H9 (cell line): ENCODE results near the gene ZSCAN22. TPM values are rescaled to one million over a fixed set of nuclear protein-coding genes. Genes with fewer than 3 reads are reported as not detected.

ENCODE experiments used
- DNase-seq: peaks from one replicate; pipeline ENCODE4 v3.0.0-alpha.2; 2017
- H2AFZ ChIP-seq: one replicate; pipeline ENCODE4 v1.6.1; 2013; ENCODE audit warnings: mild to moderate bottlenecking, low read length, control low read depth, moderate library complexity
- H2AK5ac ChIP-seq: 2 replicates; pipeline ENCODE4 v1.6.1; 2013; ENCODE audit warnings: low read length, control low read depth, mixed read lengths; ENCODE audit not compliant: insufficient read length
- H2BK120ac ChIP-seq: one replicate; pipeline ENCODE4 v1.6.1; 2013; ENCODE audit warnings: low read depth, mild to moderate bottlenecking, low read length, control low read depth, inconsistent platforms; ENCODE audit not compliant: poor library complexity, severe bottlenecking
- H2BK12ac ChIP-seq: 2 replicates; pipeline ENCODE4 v1.6.1; 2013; ENCODE audit warnings: low read length, control low read depth, mixed read lengths, low read depth; ENCODE audit not compliant: insufficient read length
- H2BK15ac ChIP-seq: 2 replicates; pipeline ENCODE4 v1.6.1; 2013; ENCODE audit warnings: low read depth, low read length, control low read depth
- H2BK20ac ChIP-seq: one replicate; pipeline ENCODE4 v1.6.1; 2013; ENCODE audit warnings: low read depth, mild to moderate bottlenecking, low read length, control low read depth, inconsistent platforms; ENCODE audit not compliant: poor library complexity, severe bottlenecking
- H2BK5ac ChIP-seq: 2 replicates; pipeline ENCODE4 v1.6.1; 2013; ENCODE audit warnings: low read length, control low read depth, mixed read lengths; ENCODE audit not compliant: insufficient read length
- H3K14ac ChIP-seq: 2 replicates; pipeline ENCODE4 v1.6.1; 2013; ENCODE audit warnings: low read length, control low read depth; ENCODE audit not compliant: insufficient read depth
- H3K18ac ChIP-seq: 2 replicates; pipeline ENCODE4 v1.6.1; 2013; ENCODE audit warnings: low read depth, mild to moderate bottlenecking, mixed read lengths, low read length, control low read depth; ENCODE audit not compliant: insufficient read length
- H3K23ac ChIP-seq: 2 replicates; pipeline ENCODE4 v1.6.1; 2013; ENCODE audit warnings: low read length, control low read depth, mixed read lengths, low read depth; ENCODE audit not compliant: insufficient read length
- H3K23me2 ChIP-seq: 2 replicates; pipeline ENCODE4 v1.6.1; 2013; ENCODE audit warnings: low read depth, mild to moderate bottlenecking, mixed read lengths, low read length, control low read depth; ENCODE audit not compliant: insufficient read length, poor library complexity, severe bottlenecking
- H3K27ac ChIP-seq: 2 replicates; pipeline ENCODE4 v1.5.1; 2013; ENCODE audit warnings: low read length, control low read depth, mixed read lengths, low read depth; ENCODE audit not compliant: insufficient read length
- H3K27me3 ChIP-seq: 2 replicates; pipeline ENCODE4 v1.6.1; 2013; ENCODE audit warnings: low read length, control low read depth, inconsistent platforms; ENCODE audit not compliant: insufficient read depth
- H3K4ac ChIP-seq: 2 replicates; pipeline ENCODE4 v1.6.1; 2013; ENCODE audit warnings: low read depth, mild to moderate bottlenecking, control low read depth, inconsistent platforms, low read length, moderate library complexity
- H3K4me1 ChIP-seq: 2 replicates; pipeline ENCODE4 v1.6.1; 2013; ENCODE audit warnings: low read length, control low read depth, inconsistent platforms; ENCODE audit not compliant: insufficient read depth
- H3K4me2 ChIP-seq: 2 replicates; pipeline ENCODE4 v1.6.1; 2013; ENCODE audit warnings: low read length, control low read depth, mixed read lengths; ENCODE audit not compliant: insufficient read length, insufficient read depth
- H3K56ac ChIP-seq: 2 replicates; pipeline ENCODE4 v1.6.1; 2013; ENCODE audit warnings: low read depth, mild to moderate bottlenecking, mixed read lengths, low read length, control low read depth; ENCODE audit not compliant: insufficient read length
- H3K79me1 ChIP-seq: 2 replicates; pipeline ENCODE4 v1.6.1; 2013; ENCODE audit warnings: low read depth, mild to moderate bottlenecking, moderate library complexity, low read length, control low read depth, inconsistent platforms; ENCODE audit not compliant: insufficient read depth, poor library complexity, severe bottlenecking
- H3K79me2 ChIP-seq: 2 replicates; pipeline ENCODE4 v1.6.1; 2013; ENCODE audit warnings: low read length, control low read depth, inconsistent platforms; ENCODE audit not compliant: insufficient read depth
- H3K9ac ChIP-seq: 2 replicates; pipeline ENCODE4 v1.6.1; 2013; ENCODE audit warnings: low read length, control low read depth, mixed read lengths; ENCODE audit not compliant: insufficient read length; ENCODE audit errors: extremely low read depth
- H3K9me3 ChIP-seq: one replicate; pipeline ENCODE4 v1.6.1; 2013; ENCODE audit warnings: low read depth, low read length, inconsistent platforms; ENCODE audit not compliant: control insufficient read depth
- H3T11ph ChIP-seq: one replicate; pipeline ENCODE4 v1.6.1; 2013; ENCODE audit warnings: mild to moderate bottlenecking, low read length, control low read depth, inconsistent platforms
- H4K20me1 ChIP-seq: one replicate; pipeline ENCODE4 v1.6.1; 2013; ENCODE audit not compliant: control insufficient read depth, insufficient read length, insufficient read depth
- H4K5ac ChIP-seq: 2 replicates; pipeline ENCODE4 v1.6.1; 2013; ENCODE audit warnings: low read depth, mild to moderate bottlenecking, mixed read lengths, low read length, control low read depth; ENCODE audit not compliant: insufficient read length
- H4K8ac ChIP-seq: replicated peaks from 2 replicates; pipeline ENCODE4 v1.6.1; 2013; ENCODE audit warnings: low read length, control low read depth, mixed read lengths, low read depth; ENCODE audit not compliant: insufficient read length
- H4K91ac ChIP-seq: 2 replicates; pipeline ENCODE4 v1.6.1; 2013; ENCODE audit warnings: low read depth, mild to moderate bottlenecking, moderate library complexity, mixed read lengths, low read length, control low read depth; ENCODE audit not compliant: insufficient read length
- H3K27ac Mint-ChIP-seq, 3 experiments: 2 replicates in 2 of 3; 3 replicates in 1 of 3; pipeline ENCODE4 v1.8.0; 2020 to 2021; ENCODE audit warnings: mixed read lengths in 3 of 3, mild to moderate bottlenecking in 1 of 3, moderate library complexity in 1 of 3
- H3K27me3 Mint-ChIP-seq: 2 replicates; pipeline ENCODE4 v1.8.0; 2021; ENCODE audit warnings: low read depth, mild to moderate bottlenecking, moderate library complexity, mixed read lengths
- H3K36me3 Mint-ChIP-seq, 3 experiments: 2 replicates in 2 of 3; 3 replicates in 1 of 3; pipeline ENCODE4 v1.8.0; 2020 to 2021; ENCODE audit warnings: low read depth in 3 of 3, mixed read lengths in 3 of 3; ENCODE audit not compliant: insufficient read depth in 1 of 3
- H3K4me1 Mint-ChIP-seq, 2 experiments: 2 replicates each; pipeline ENCODE4 v1.8.0; 2020; ENCODE audit warnings: mixed read lengths in 2 of 2
- H3K4me3 Mint-ChIP-seq, 2 experiments: 2 replicates in 1 of 2; 3 replicates in 1 of 2; pipeline ENCODE4 v1.8.0; 2020 to 2021; ENCODE audit warnings: mild to moderate bottlenecking in 2 of 2, mixed read lengths in 2 of 2, moderate library complexity in 1 of 2
- H3K9me3 Mint-ChIP-seq, 2 experiments: 2 replicates in 1 of 2; 3 replicates in 1 of 2; pipeline ENCODE4 v1.8.0; 2020; ENCODE audit warnings: mild to moderate bottlenecking in 2 of 2, mixed read lengths in 2 of 2, moderate library complexity in 1 of 2
- CTCF ChIP-seq: fragments of 200-600 bp; sonication (generic); conservative IDR thresholded peaks from 3 replicates; pipeline ENCODE4 v1.8.0; 2021; ENCODE audit warnings: antibody characterized with exemption, mild to moderate bottlenecking
- WGBS: extraction: QIAGEN DNeasy Blood & Tissue Kit; methylation state at CpG from one replicate; pipeline ENCODE4 v1.1.7; 2013; ENCODE audit warnings: missing lambda C conversion rate, low lambda C conversion rate, mixed read lengths; ENCODE audit not compliant: insufficient read length; ENCODE audit errors: extremely low coverage; 5-methylcytosine and 5-hydroxymethylcytosine counted together
- total RNA-seq: library from RNA; stranded (reverse); gene quantifications from 2 replicates; pipeline ENCODE4 v1.2.1, GENCODE V29; 2021

Gene ZSCAN22
- total RNA-seq, 1 experiment from 2014 or later, result 4.8 TPM

GRCh38 chr19:58328999-58329398, 2.2 kb downstream of the ZSCAN22 start:
- Histone ChIP-seq H3K4me2 (no peak overlapping the region), H3K56ac (no peak overlapping the region), H4K91ac (no peak overlapping the region), H3K79me1 (no peaks in the 10 kb centered on the region), H3K9me3 (no peaks in the 10 kb centered on the region), H2BK120ac (no peak overlapping the region), H2BK20ac (no peak overlapping the region), H4K8ac (no peak overlapping the region), H3K4ac (no peak overlapping the region), H3K18ac (no peak overlapping the region), H3K14ac (no peak overlapping the region), H2BK15ac (no peak overlapping the region), H2AK5ac (no peak overlapping the region), H2BK12ac (no peak overlapping the region), H3K23ac (no peak overlapping the region), H4K5ac (no peak overlapping the region), H4K20me1 (peaks cover 5% of the 10 kb centered on the region), H3K79me2 (no peaks in the 10 kb centered on the region), H2BK5ac (no peak overlapping the region), H3T11ph (no peak overlapping the region), H3K9ac (no peak overlapping the region), H3K23me2 (peaks cover 10% of the 10 kb centered on the region), H3K27ac (no peak overlapping the region), H3K27me3 (no peaks in the 10 kb centered on the region), H3K4me1 (no peaks in the 10 kb centered on the region), H2AFZ (no peak overlapping the region)
- Mint-ChIP-seq H3K27me3 (no peaks in the 10 kb centered on the region), H3K27ac (no peak overlapping the region; a peak in 1 of 7 replicates), H3K4me1 (peaks cover 4 to 5% of the 10 kb centered on the region in 2 experiments; a peak in 3 of 4 replicates), H3K9me3 (no peaks in the 10 kb centered on the region), H3K36me3 (no peaks in the 10 kb centered on the region), H3K4me3 (peak overlapping the region in 1 of 2 experiments; percentile 60; a peak in 3 of 5 replicates)
- peak; percentile 77 for TF ChIP-seq CTCF
- WGBS, result no CpG with 5 or more reads among the region's 10 CpGs
- DNase-seq, result peak; percentile 77
